Measurements from ENCODE around the gene CDK11B.

CDK11B gene

DNA sequence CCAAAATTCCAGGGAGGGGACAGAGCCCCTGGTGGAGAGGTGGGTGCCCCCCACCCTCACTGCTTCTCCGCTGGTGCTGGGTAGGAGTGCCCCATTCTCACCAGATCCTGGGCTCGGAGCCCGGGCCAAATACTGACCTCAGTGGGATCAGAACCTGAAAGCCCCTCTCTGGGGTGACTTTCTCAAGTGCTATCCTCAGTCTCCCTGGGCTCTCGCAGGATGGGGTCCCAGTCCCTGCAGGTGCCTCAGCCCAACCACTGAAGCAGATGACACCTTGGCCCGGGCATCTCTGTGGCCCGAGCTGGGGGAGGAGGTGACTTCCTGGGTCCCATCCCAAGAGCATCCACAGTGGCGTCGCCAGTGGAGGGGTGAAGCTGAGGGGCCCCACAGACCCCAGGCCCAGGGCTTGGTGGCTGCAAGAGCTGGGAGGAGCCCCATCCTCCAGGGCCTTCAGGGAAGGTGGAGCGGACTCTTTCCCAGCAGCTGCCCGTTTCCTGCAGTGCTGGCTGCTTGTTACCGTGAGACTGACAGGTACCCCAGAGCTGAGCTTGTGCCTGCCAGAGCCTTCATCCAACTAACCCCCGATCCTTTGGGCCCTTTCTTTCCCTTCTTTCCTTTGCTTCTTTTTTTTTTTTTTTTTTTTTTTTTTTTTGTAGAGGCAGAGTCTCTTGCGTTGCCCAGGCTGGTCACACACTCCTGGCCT, 55.0 kb downstream of the CDK11B start:
- TF ChIP-seq, protein P1, sequence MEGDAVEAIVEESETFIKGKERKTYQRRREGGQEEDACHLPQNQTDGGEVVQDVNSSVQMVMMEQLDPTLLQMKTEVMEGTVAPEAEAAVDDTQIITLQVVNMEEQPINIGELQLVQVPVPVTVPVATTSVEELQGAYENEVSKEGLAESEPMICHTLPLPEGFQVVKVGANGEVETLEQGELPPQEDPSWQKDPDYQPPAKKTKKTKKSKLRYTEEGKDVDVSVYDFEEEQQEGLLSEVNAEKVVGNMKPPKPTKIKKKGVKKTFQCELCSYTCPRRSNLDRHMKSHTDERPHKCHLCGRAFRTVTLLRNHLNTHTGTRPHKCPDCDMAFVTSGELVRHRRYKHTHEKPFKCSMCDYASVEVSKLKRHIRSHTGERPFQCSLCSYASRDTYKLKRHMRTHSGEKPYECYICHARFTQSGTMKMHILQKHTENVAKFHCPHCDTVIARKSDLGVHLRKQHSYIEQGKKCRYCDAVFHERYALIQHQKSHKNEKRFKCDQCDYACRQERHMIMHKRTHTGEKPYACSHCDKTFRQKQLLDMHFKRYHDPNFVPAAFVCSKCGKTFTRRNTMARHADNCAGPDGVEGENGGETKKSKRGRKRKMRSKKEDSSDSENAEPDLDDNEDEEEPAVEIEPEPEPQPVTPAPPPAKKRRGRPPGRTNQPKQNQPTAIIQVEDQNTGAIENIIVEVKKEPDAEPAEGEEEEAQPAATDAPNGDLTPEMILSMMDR (conservative IDR thresholded peaks at IDR 0.05; ENCODE audit: low read depth, low read length), result no peak
- no peak for DNase-seq (ENCODE audit: low read depth)
- H3K4me3 ChIP-seq (ENCODE audit: low read length), result no peak overlapping the region

DNA sequence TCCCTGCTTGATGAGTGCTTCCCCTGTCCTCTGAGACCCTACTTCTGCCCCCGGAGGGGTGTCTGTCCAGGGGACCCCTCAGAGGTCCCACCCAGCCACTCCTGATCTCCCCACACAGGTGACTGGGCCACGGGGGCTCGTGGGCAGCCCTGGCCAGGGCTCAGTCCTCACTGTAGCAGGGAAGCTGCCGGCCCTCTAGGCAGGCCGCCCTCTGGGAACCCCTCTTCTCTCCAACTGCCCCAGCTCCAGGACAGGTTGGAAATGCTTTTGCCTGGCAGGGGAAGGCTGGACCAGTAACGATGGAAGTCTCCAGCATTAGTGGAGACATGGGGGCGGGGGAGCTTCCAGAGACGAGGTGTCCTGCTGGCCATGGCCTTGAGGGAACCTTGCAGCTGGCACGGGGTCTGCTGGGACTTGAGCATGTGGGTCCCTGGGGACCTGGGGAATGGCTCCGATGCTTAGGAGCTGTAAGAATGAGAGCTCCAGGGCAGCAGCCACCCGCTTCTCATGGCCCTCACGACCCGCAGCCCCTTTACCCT, 55.8 kb downstream of the CDK11B start:
- TF ChIP-seq, protein P1 (conservative IDR thresholded peaks at IDR 0.05; ENCODE audit: low read depth, low read length), result no peak
- DNase-seq (ENCODE audit: low read depth), result no peak
- H3K4me3 ChIP-seq (ENCODE audit: low read length), result no peak overlapping the region

DNA sequence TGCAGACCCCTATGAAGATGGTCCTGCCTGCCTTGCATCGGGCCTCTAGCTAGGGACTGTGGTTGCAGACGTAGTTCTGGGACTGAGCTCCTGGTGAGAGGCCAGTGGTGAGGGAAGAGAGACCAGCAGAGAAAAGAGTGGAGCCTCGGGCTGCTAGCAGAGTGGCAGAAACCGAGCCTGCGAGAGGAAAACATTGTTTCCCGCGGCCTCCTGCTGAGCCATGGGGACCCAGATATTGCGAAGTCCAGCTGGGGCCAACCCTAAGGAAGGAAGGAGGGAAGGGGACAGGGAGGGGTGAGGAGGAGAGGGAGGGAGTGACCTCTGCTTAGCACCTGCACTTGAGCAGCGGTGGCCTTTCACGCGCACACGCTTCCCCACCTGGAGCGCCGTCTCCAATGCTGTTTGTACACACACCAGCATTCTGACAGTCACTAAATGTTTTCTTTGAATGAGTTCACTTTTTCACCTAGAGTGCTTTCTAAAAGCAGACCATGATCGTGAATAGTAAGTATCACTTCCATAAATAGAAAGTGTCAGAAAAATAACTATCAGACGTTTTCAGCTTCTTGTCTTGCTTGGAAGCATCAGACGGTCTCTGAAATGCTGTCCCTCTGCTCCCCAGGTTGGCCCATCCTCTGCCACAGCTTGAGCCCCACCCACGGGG, 56.4 kb downstream of the CDK11B start:
- no peak overlapping the region for H3K4me3 ChIP-seq (ENCODE audit: low read length)
- TF ChIP-seq, protein P1 (conservative IDR thresholded peaks at IDR 0.05; ENCODE audit: low read depth, low read length), result no peak
- no peak for DNase-seq (ENCODE audit: low read depth)

DNA sequence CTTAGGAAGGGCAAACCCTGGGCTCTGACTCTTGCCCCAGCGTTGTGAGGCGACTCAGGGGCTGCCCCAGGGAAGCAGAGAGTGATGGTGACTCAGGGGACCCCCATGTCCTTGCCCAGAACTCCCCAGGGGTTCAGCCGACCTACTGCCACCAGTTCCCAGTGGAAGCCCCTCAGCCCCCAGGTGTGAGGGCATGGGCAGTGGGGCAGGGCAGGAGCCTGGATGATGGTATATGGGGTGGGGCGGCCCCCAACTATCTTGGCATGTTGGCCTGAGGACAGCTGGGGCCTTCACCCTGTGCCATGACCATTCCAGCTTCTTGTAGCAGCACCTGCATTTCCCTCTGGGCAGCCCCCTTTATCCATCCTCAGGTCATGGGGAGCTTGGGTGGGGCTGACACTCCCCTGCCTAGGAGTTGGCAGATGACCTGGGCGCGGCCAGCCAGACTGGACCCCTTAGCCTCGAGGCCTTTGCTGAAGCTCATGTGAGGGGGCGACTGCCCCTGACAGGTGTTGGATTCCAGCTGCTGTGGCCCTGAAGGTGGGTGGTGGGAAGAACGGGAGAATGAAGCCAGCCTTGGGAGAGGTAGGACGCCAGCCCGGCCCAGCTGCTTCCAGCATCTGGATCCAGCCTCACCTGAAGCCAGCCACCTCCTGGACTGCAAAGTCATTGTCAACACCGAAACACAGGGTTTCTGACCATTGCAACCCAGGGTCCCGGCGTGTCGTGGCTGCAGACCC, 57.1 kb downstream of the CDK11B start:
- DNase-seq (ENCODE audit: low read depth), result no peak
- no peak overlapping the region for H3K4me3 ChIP-seq (ENCODE audit: low read length)
- TF ChIP-seq, protein P1 (conservative IDR thresholded peaks at IDR 0.05; ENCODE audit: low read depth, low read length), result no peak

DNA sequence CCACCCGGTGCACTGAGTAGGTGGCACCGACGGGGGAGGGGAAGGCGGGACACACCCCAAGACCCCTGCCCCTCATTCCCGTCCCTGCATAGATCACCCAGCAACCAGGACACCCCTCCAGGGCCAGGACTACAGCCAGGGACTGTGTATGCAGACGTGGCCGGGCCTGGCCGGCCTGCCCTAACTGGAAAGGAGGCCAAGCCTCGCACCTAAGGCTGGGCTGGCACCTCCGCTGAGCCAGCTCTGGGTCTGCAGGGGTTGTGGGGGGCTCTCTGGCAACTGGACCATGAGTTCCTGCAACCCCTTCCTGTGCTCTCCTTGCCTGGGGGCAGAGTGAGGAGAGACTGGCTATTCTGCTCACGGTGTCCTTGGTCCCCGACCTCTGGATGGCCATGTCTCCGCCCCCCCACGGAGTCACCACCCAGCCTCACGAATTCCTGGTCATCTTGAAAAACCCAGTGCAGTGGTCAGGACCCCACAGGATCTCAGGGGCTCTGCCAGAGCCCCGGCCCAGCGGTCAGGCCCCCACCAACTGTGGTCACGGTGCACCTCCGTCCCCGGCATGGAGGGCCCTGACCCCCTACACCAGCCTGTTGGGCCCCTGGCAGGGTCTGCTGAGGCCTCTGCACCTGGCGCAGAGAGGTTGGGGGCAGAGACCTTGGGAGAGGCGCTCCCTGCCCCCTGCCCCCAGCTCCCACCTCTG, 57.8 kb downstream of the CDK11B start:
- TF ChIP-seq, protein P1 (conservative IDR thresholded peaks at IDR 0.05; ENCODE audit: low read depth, low read length), result no peak
- DNase-seq (ENCODE audit: low read depth), result no peak
- no peak overlapping the region for H3K4me3 ChIP-seq (ENCODE audit: low read length)

DNA sequence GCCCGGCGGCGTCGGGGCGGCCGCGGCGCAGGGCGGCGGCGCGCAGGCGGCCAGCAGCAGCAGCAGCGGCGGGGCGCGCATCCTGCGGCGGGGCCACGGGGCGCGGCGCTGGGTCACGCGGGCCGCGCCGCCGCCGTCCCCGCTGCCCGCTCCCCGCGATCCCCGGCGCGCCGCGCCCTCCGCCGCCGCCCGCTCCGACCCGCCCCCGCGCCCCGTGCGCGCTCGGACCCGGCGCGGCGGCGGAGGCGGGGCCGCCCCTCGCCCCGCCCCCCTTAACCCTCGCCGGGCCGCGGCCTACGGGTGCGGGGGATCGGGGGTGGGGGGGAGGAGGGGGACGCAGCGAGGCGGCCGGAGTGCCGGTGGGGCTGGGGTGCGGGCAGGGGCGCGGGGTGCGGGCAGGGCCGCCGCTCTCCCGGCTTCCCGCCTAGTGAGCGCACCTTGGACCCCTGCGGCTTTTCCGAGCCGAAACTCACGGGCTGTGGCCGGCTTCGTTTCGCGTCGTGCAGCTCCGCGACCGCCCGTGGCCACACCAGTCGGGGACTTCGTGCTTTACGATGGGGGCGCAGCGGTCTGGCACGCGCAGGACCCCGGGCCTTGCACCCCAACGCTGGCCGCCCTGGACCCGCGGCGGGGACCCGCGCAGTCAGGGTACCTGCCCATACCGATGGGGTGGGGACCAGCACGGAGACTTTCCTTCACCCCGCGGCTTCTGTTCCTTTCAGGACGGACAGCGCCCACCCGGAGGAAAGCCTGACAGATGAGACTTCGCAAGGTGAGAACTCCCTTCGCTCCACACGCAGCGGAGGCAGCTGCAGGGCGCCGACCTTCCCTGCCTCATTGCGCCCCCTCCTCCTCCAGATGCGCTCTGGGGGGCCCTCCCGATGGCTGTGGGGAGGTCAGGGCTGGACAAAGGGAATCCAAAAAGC, 58.6 kb downstream of the CDK11B start, which contains the start of gene FNDC10:
Gene FNDC10 (minus strand): TSS at position 201 of the 926 bp plus-strand sequence. CDS start 120 bp downstream, at position 81.
- TF ChIP-seq, protein P1 (conservative IDR thresholded peaks at IDR 0.05; ENCODE audit: low read depth, low read length), result no peak
- DNase-seq (ENCODE audit: low read depth), result no peak
- peak within 1 kb of the TSS; percentile 15 for H3K4me3 ChIP-seq (ENCODE audit: low read length)

Data from retinal pigment epithelial cell (primary cell).